ENCODE results near the gene AKAP17A. TPM values are rescaled to one million over a fixed set of nuclear protein-coding genes. Genes with fewer than 3 reads are reported as not detected.
"Not testable (repeated sequence)": the region's sequence is repeated elsewhere in the genome, so short reads cannot be mapped to it uniquely, and the experiment has no call there.

Gene AKAP17A
- polyA plus RNA-seq, 4 donors, result 38.2 to 63.7 (median 41.4) TPM

GRCh38 chrX:1601051-1601767 is 9.8 kb downstream of the AKAP17A start:
- DNase-seq (ENCODE audit: low read depth in 4 of 4, low spot score in 3 of 4), result no peak

DNA sequence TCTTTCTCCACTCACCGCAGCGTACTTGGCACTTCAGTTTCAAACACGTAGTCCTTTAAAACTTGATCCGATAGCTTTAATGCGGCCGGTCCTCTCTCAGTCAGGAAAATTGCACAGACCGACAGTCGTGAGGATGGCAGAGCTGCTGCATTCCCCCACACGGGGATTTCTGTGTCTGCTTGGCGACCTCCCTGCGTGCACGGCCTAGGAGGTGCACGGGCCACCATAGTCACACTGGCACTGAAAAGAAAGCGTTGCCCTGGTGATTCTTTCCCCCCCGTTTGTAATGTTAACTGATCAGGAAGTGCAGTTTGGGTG is 10.3 kb downstream of the AKAP17A start:
- DNase-seq (ENCODE audit: low read depth in 4 of 4, low spot score in 3 of 4), result no peak

- no peak for DNase-seq (ENCODE audit: low read depth in 4 of 4, low spot score in 3 of 4)
These were observed 10.9 kb downstream of the AKAP17A start for GRCh38 chrX:1602299-1602698.

DNA sequence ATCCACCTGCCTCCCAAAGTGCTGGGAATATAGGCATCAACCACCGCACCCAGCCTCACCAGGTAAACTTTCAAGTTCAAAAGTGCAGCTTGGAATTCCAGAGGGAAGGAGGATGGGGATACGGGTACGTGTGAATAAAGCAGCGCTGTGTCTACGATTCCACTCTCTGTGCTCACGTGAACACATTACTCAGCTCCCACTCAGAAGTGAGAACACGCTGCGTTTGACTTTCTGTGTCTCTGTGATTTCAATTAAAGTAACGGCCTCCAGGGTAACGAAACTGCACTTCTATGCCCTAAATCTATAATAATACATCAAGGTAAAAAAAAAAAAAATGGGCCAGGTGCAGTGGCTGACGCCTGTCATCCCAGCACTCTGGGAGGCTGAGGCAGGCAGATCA is 15.1 kb downstream of the AKAP17A start:
- no peak for DNase-seq (ENCODE audit: low read depth in 4 of 4, low spot score in 3 of 4)

DNA sequence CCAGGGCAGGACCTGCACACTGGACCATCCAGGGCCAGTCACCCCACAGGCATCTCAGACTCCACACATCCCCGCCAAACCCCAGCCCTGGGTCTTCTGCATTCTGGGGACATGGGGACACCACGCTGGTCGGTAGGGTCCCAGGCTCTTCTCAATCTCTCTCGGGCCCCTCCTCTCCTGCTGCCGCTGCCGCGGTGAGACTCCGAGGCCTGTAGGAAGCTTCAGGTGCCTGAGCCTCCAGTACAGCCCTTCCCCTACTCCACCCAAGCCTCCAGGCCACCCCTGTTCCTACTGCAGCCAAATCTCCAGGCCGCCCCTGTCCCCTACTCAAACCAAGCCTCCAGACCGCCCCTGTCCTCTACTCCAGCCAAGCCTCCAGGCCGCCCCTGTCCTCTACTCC is 17.9 kb downstream of the AKAP17A start:
- DNase-seq (ENCODE audit: low read depth in 4 of 4, low spot score in 3 of 4), result no peak

GRCh38 chrX:1609762-1610161 is 18.4 kb downstream of the AKAP17A start:
- no peak for DNase-seq (ENCODE audit: low read depth in 4 of 4, low spot score in 3 of 4)

GRCh38 chrX:1610166-1610565 is 18.8 kb downstream of the AKAP17A start:
- no peak for DNase-seq (ENCODE audit: low read depth in 4 of 4, low spot score in 3 of 4)

DNA sequence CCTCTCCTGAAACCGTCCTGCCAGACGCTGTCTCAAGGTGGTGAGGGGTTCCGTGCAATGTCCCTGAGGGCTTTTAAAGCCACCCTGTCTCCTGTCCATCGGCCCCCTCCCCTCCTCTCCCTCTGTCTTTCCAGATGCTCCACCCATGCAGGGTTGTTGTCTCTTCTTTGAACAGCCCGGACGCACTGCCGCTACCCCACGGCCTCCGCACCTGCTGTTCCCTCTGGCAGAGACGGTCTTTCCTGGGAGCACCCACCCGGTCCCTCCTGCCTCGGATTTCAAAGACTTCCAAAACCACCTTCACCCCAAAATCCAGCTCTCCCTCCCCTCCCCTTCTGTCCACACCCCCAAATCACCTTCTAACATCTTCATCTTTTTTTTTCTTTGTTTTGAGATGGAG is 19.3 kb downstream of the AKAP17A start:
- DNase-seq (ENCODE audit: low read depth in 4 of 4, low spot score in 3 of 4), result no peak

- DNase-seq (ENCODE audit: low read depth in 4 of 4, low spot score in 3 of 4), result no peak
These were observed 21.4 kb downstream of the AKAP17A start for GRCh38 chrX:1612641-1613286.

DNA sequence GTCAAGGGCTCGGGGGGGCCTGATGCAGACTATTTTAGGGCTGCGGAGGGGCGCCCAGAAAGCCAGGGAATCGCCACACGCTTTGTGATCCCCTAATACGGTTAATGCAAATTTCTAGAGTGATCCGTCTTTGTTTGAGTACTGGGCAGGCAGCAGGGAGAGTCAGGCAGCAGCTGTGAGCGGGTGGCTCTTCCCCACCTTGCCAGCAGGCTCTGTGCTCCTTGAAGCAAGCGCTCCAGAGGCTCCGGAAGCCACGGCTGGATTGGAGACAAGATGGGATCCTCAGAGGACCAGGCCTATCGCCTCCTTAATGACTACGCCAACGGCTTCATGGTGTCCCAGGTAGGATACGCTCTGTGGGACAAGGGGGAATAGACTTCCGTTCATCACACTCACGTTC is 23.5 kb downstream of the AKAP17A start, which contains the start of gene ASMT:
Gene ASMT (plus strand): TSS at position 133 of the 400 bp plus-strand sequence. CDS start 141 bp downstream, at position 274.
- no peak for DNase-seq (ENCODE audit: low read depth in 4 of 4, low spot score in 3 of 4)

GRCh38 chrX:1618689-1619088 is 27.3 kb downstream of the AKAP17A start:
- DNase-seq (ENCODE audit: low read depth in 4 of 4, low spot score in 3 of 4), result no peak

GRCh38 chrX:1623691-1624090 is 32.3 kb downstream of the AKAP17A start:
- DNase-seq (ENCODE audit: low read depth in 4 of 4, low spot score in 3 of 4), result no peak

DNA sequence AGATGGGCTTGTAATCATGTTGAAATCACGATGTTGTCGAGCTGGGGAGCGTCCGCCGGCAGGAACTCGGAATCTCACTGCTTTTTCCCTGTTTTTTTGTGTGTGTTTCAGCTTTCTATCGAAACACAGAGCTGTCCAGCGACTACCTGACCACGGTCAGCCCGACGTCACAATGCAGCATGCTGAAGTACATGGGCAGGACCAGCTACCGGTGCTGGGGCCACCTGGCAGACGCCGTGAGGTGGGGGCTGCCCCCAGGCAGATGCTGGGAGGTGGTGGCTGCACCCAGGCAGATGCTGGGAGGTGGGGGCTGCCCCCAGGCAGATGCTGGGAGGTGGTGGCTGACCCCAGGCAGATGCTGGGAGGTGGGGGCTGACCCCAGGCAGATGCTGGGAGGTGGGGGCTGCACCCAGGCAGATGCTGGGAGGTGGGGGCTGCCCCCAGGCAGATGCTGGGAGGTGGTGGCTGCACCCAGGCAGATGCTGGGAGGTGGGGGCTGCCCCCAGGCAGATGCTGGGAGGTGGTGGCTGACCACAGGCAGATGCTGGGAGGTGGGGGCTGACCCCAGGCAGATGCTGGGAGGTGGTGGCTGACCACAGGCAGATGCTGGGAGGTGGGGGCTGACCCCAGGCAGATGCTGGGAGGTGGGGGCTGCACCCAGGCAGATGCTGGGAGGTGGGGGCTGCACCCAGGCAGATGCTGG is 32.9 kb downstream of the AKAP17A start:
- not testable (repeated sequence) for DNase-seq (ENCODE audit: low read depth in 4 of 4, low spot score in 3 of 4)

DNA sequence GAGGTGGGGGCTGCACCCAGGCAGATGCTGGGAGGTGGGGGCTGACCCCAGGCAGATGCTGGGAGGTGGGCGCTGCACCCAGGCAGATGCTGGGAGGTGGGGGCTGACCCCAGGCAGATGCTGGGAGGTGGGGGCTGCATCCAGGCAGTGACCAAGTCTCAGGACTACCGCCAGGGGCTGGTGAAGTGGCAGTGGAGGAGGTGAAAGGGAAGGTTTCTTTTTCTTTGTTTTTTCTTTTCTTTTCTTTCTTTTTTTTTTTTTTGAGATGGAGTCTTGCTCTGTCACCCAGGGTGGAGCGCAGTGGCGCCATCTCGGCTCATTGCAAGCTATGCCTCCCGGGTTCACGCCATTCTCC is 33.4 kb downstream of the AKAP17A start:
- not testable (repeated sequence) for DNase-seq (ENCODE audit: low read depth in 4 of 4, low spot score in 3 of 4)

- DNase-seq (ENCODE audit: low read depth in 4 of 4, low spot score in 3 of 4), result no peak
These were observed 37.8 kb downstream of the AKAP17A start for GRCh38 chrX:1629244-1629643.

GRCh38 chrX:1646009-1646408 is 54.6 kb downstream of the AKAP17A start:
- DNase-seq (ENCODE audit: low read depth in 4 of 4, low spot score in 3 of 4), result no peak

DNA sequence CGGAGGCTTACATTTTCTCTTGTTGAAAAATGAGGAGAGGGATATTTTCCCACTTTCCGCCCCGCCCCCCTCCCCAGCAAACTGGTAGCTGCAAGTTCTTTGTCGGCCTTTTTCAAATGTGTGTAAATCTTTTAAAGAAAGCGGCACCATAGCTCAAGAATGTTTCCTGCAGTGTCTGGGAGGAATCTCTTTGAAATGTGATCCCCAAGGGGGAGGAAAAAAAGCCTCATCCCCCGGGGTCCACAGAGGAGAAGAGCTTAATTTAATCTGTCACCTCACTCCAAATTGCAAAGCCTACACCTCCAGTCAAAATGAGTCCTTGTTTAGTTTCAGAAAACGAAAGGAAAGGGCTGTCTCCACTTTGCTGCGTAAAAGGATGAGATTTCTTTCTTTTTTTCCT is 58.2 kb downstream of the AKAP17A start:
- peak in 1 of 4 donors; percentile 77 for DNase-seq (ENCODE audit: low read depth in 4 of 4, low spot score in 3 of 4)

Other genes with a start within 250 kb of the AKAP17A start
- 100 to 1,000 TPM; 374 to 650 (median 494) TPM for gene SLC25A6, start 199.5 kb upstream of the AKAP17A start, polyA plus RNA-seq (ENCODE audit: insufficient read length in 4 of 4)
- 10 to 100 TPM; 24.8 to 46.4 (median 40.4) TPM for gene ASMTL, start 138.7 kb upstream of the AKAP17A start, polyA plus RNA-seq (ENCODE audit: insufficient read length in 4 of 4)
- 1 to 10 TPM in 2 of 4 donors, under 1 TPM in 2; 0.62 to 1.3 (median 0.98) TPM for gene P2RY8, start 54.4 kb upstream of the AKAP17A start, polyA plus RNA-seq (ENCODE audit: insufficient read length in 4 of 4)
- under 1 TPM in 3 of 4 donors, not detected in 1; 0.11 to 0.15 (median 0.14) TPM for gene ASMT, start 23.5 kb downstream of the AKAP17A start, polyA plus RNA-seq (ENCODE audit: insufficient read length in 4 of 4)